Omental fat pad (tissue), 4 donors: Measurements from ENCODE around the gene BOK. TPM values are rescaled to one million over a fixed set of nuclear protein-coding genes. Genes with fewer than 3 reads are reported as not detected.
A peak's percentile ranks its signal among the peaks of the same experiment; 100 is the strongest.

Experiments used
- ATAC-seq: fragments of 150-250 bp; one replicate; pipeline ENCODE4 v1.9.1; 2016; ENCODE audit warnings: mild to moderate bottlenecking, moderate library complexity; ENCODE audit not compliant: low FRiP score
- DNase-seq: peaks from one replicate; pipeline ENCODE4 v3.0.0-alpha.2; 2019; ENCODE audit warnings: low spot score
- CTCF ChIP-seq, 3 donors: fragments of 450-650 bp; IDR thresholded peaks; one replicate each; pipeline ENCODE4 v1.5.1; 2016 to 2017; ENCODE audit warnings: antibody characterized with exemption in 3 of 3, mild to moderate bottlenecking in 3 of 3, moderate library complexity in 2 of 3
- total RNA-seq, 4 donors: library from RNA; depleted of rRNA; stranded (reverse); fragments of >200 nt; gene quantifications; one replicate each; pipeline ENCODE4 v1.1.0, GENCODE V29; 2016

BOK gene
- total RNA-seq, 4 donors from 2014 or later, result 79.6 to 179 (median 88.2) TPM

- ATAC-seq, result peak; percentile 25
- no peak for DNase-seq
- TF ChIP-seq CTCF (IDR thresholded peaks at IDR 0.05), result no peak
Measured at GRCh38 chr2:241540401-241540770, 18.2 kb upstream of the BOK start.

- DNase-seq (no peak), ATAC-seq (peak; percentile 33)
- no peak for TF ChIP-seq CTCF (IDR thresholded peaks at IDR 0.05)
Measured at GRCh38 chr2:241540771-241541561, 17.6 kb upstream of the BOK start.

GRCh38 chr2:241541564-241542277, 16.8 kb upstream of the BOK start:
- ATAC-seq, result no peak

GRCh38 chr2:241542278-241542605, 16.3 kb upstream of the BOK start:
- no peak for DNase-seq
- no peak for ATAC-seq
- TF ChIP-seq CTCF (IDR thresholded peaks at IDR 0.05), result no peak

More at GRCh38 chr2:241541564-241542277, 16.8 kb upstream of the BOK start:
- no peak for TF ChIP-seq CTCF (IDR thresholded peaks at IDR 0.05)
- no peak for DNase-seq

- no peak for TF ChIP-seq CTCF (IDR thresholded peaks at IDR 0.05)
- DNase-seq (no peak), ATAC-seq (no peak)
Measured at GRCh38 chr2:241545106-241545505, 13.4 kb upstream of the BOK start.

- no peak for TF ChIP-seq CTCF (IDR thresholded peaks at IDR 0.05)
Measured at GRCh38 chr2:241545523-241546473, 12.7 kb upstream of the BOK start.

More at GRCh38 chr2:241545523-241546473, 12.7 kb upstream of the BOK start:
- DNase-seq (no peak), ATAC-seq (no peak)
